Trophoblast cell (in vitro differentiated cells and primary cell): ENCODE measurements around the gene PVALEF.
A peak's percentile ranks its signal among the peaks of the same experiment; 100 is the strongest.
"Not testable (repeated sequence)": the region's sequence is repeated elsewhere in the genome, so short reads cannot be mapped to it uniquely, and the experiment has no call there.

Source experiments
- DNase-seq, 2 donors: peaks; one replicate each; pipeline ENCODE4 v3.0.0-alpha.2; 2016
- H2AFZ ChIP-seq: 2 replicates; pipeline ENCODE4 v1.6.1; 2013; ENCODE audit warnings: low read length, moderate library complexity, mild to moderate bottlenecking; ENCODE audit not compliant: insufficient read depth, poor library complexity
- H2AK5ac ChIP-seq: 2 replicates; pipeline ENCODE4 v1.6.1; 2013; ENCODE audit warnings: mild to moderate bottlenecking, low read length
- H2BK120ac ChIP-seq: 2 replicates; pipeline ENCODE4 v1.6.1; 2013; ENCODE audit warnings: low read length, mild to moderate bottlenecking, moderate library complexity; ENCODE audit not compliant: insufficient read depth, poor library complexity
- H2BK12ac ChIP-seq: 2 replicates; pipeline ENCODE4 v1.6.1; 2013; ENCODE audit warnings: mild to moderate bottlenecking, low read length, moderate library complexity
- H2BK5ac ChIP-seq: 2 replicates; pipeline ENCODE4 v1.6.1; 2013; ENCODE audit warnings: low read length, low read depth, moderate library complexity, mild to moderate bottlenecking; ENCODE audit not compliant: poor library complexity
- H3K14ac ChIP-seq: 2 replicates; pipeline ENCODE4 v1.6.1; 2013; ENCODE audit warnings: mild to moderate bottlenecking, low read length
- H3K18ac ChIP-seq: 2 replicates; pipeline ENCODE4 v1.6.1; 2013; ENCODE audit warnings: mild to moderate bottlenecking, low read length
- H3K23ac ChIP-seq: 2 replicates; pipeline ENCODE4 v1.6.1; 2013; ENCODE audit warnings: low read length
- H3K27ac ChIP-seq: 2 replicates; pipeline ENCODE4 v1.5.1; 2013; ENCODE audit warnings: low read depth, mild to moderate bottlenecking, inconsistent platforms, low read length, moderate library complexity
- H3K27me3 ChIP-seq: 2 replicates; pipeline ENCODE4 v1.6.1; 2013; ENCODE audit warnings: inconsistent platforms, mild to moderate bottlenecking, low read length, moderate library complexity; ENCODE audit not compliant: insufficient read depth
- H3K36me3 ChIP-seq, 2 experiments: 1 replicate in 1 of 2; 2 replicates in 1 of 2; pipeline ENCODE4 v1.6.1; 2013; ENCODE audit warnings: low read length in 2 of 2, mild to moderate bottlenecking in 2 of 2, moderate library complexity in 1 of 2; ENCODE audit not compliant: insufficient read depth in 2 of 2, control insufficient read depth in 1 of 2
- H3K4ac ChIP-seq: 2 replicates; pipeline ENCODE4 v1.6.1; 2013; ENCODE audit warnings: low read depth, mild to moderate bottlenecking, low read length, moderate library complexity
- H3K4me1 ChIP-seq, 2 experiments: 1 replicate in 1 of 2; 2 replicates in 1 of 2; pipeline ENCODE4 v1.6.1; 2013; ENCODE audit warnings: low read length in 2 of 2, mild to moderate bottlenecking in 2 of 2, moderate library complexity in 1 of 2; ENCODE audit not compliant: insufficient read depth in 2 of 2, control insufficient read depth in 1 of 2
- H3K4me2 ChIP-seq: 2 replicates; pipeline ENCODE4 v1.6.1; 2013; ENCODE audit warnings: inconsistent platforms, mild to moderate bottlenecking, low read length, moderate library complexity
- H3K4me3 ChIP-seq: 2 replicates; pipeline ENCODE4 v1.5.1; 2013; ENCODE audit warnings: mild to moderate bottlenecking, low read depth, low read length, inconsistent platforms
- H3K79me1 ChIP-seq: one replicate; pipeline ENCODE4 v1.6.1; 2013; ENCODE audit warnings: low read length
- H3K79me2 ChIP-seq: 2 replicates; pipeline ENCODE4 v1.6.1; 2013; ENCODE audit warnings: low read length, mild to moderate bottlenecking; ENCODE audit not compliant: control insufficient read depth, insufficient read depth, poor library complexity
- H3K9ac ChIP-seq: 2 replicates; pipeline ENCODE4 v1.6.1; 2013; ENCODE audit warnings: mild to moderate bottlenecking, low read length
- H3K9me3 ChIP-seq: 2 replicates; pipeline ENCODE4 v1.6.1; 2013; ENCODE audit warnings: low read depth, mild to moderate bottlenecking, control low read depth, inconsistent platforms, low read length; ENCODE audit not compliant: insufficient read depth
- H4K12ac ChIP-seq: 2 replicates; pipeline ENCODE4 v1.6.1; 2013; ENCODE audit warnings: low read depth, mild to moderate bottlenecking, low read length, moderate library complexity
- H4K8ac ChIP-seq: 2 replicates; pipeline ENCODE4 v1.6.1; 2013; ENCODE audit warnings: low read depth, mild to moderate bottlenecking, low read length, moderate library complexity
- H4K91ac ChIP-seq: one replicate; pipeline ENCODE4 v1.6.1; 2013; ENCODE audit warnings: low read depth, mild to moderate bottlenecking, low read length, moderate library complexity
- WGBS: extraction: QIAGEN DNeasy Blood & Tissue Kit; methylation state at CpG from one replicate; pipeline ENCODE4 v1.1.7; 2013; ENCODE audit warnings: missing lambda C conversion rate; ENCODE audit not compliant: insufficient read length, insufficient coverage; ENCODE audit errors: extremely low coverage; 5-methylcytosine and 5-hydroxymethylcytosine counted together

Gene PVALEF

GRCh38 chr17:81223762-81224130, 58.4 kb downstream of the PVALEF start:
- H2BK120ac ChIP-seq = no peak overlapping the region
- no CpG with 5 or more reads among the region's 11 CpGs for WGBS
- no peak overlapping the region for H4K8ac ChIP-seq
- H3K27ac ChIP-seq = no peak overlapping the region
- H3K14ac ChIP-seq = no peak overlapping the region
- no peak overlapping the region for H2BK5ac ChIP-seq
- no peak overlapping the region for H3K4me3 ChIP-seq
- no peak overlapping the region for H2BK12ac ChIP-seq
- H3K9me3 ChIP-seq = no peaks in the 10 kb centered on the region
- H3K4me1 ChIP-seq = peaks cover 7 to 12% of the 10 kb centered on the region in 2 experiments
- H4K91ac ChIP-seq = no peak overlapping the region
- H3K79me2 ChIP-seq = peaks cover 6% of the 10 kb centered on the region
- H3K4me2 ChIP-seq = peak overlapping the region; percentile 65
- no peaks in the 10 kb centered on the region for H3K27me3 ChIP-seq
- H2AK5ac ChIP-seq = no peak overlapping the region
- H3K18ac ChIP-seq = no peak overlapping the region
- H3K79me1 ChIP-seq = peaks cover 5% of the 10 kb centered on the region
- H3K36me3 ChIP-seq = peaks cover 4 to 11% of the 10 kb centered on the region in 2 experiments
- H3K9ac ChIP-seq = no peak overlapping the region
- H3K4ac ChIP-seq = no peak overlapping the region
- H2AFZ ChIP-seq = peak overlapping the region; percentile 68
- no peak overlapping the region for H4K12ac ChIP-seq
- no peak overlapping the region for H3K23ac ChIP-seq
- DNase-seq = peak; percentile 36 to 61

DNA sequence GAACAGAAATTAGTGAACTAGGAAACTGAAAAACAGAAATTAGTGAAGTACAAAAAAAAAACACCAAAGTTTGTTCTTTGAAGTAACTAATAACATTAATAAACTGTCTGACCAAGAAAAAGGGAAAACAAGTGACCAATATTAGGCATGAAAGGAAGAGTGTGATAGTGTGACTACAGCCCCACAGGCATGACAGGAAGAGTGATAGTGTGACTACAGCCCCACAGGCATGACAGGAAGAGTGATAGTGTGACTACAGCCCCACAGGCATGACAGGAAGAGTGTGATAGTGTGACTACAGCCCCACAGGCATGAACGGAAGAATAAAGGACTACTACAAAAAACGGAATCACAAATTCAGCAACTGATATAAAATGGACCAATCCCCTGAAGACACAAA, 62.3 kb downstream of the PVALEF start:
- no CpG with 5 or more reads among the region's 2 CpGs for WGBS
- H3K9me3 ChIP-seq, H3K23ac ChIP-seq, H2BK12ac ChIP-seq, H4K91ac ChIP-seq, H3K4me1 ChIP-seq, H4K8ac ChIP-seq, H3K4me2 ChIP-seq, H2AK5ac ChIP-seq, H3K4me3 ChIP-seq, H2AFZ ChIP-seq, H4K12ac ChIP-seq, H3K79me2 ChIP-seq, H3K27me3 ChIP-seq, H3K4ac ChIP-seq, H3K9ac ChIP-seq, H3K18ac ChIP-seq, H2BK120ac ChIP-seq, H3K14ac ChIP-seq, H3K27ac ChIP-seq, H3K79me1 ChIP-seq, H2BK5ac ChIP-seq, DNase-seq: not testable (repeated sequence)
- H3K36me3 ChIP-seq = peaks cover 25 to 28% of the 10 kb centered on the region in 2 experiments

- Histone ChIP-seq H3K4me1 (peaks cover 0 to 4% of the 10 kb centered on the region in 2 experiments), H2BK12ac (no peak overlapping the region), H3K4me2 (no peak overlapping the region), H3K9ac (no peak overlapping the region), H3K14ac (no peak overlapping the region), H4K91ac (no peak overlapping the region), H3K4ac (no peak overlapping the region), H4K12ac (no peak overlapping the region), H3K27ac (no peak overlapping the region), H3K23ac (no peak overlapping the region), H2BK5ac (no peak overlapping the region), H3K4me3 (no peak overlapping the region), H4K8ac (no peak overlapping the region), H3K79me1 (peaks cover under 1% of the 10 kb centered on the region), H3K18ac (no peak overlapping the region), H3K9me3 (peaks cover 4% of the 10 kb centered on the region), H2AK5ac (no peak overlapping the region), H3K79me2 (peaks cover under 1% of the 10 kb centered on the region), H3K27me3 (no peaks in the 10 kb centered on the region), H2BK120ac (no peak overlapping the region), H2AFZ (no peak overlapping the region), H3K36me3 (peaks cover 28 to 34% of the 10 kb centered on the region in 2 experiments)
- WGBS = no CpG with 5 or more reads among the region's 9 CpGs
- peak in 1 of 2 donors; percentile 19 for DNase-seq
These were observed 63.1 kb downstream of the PVALEF start for GRCh38 chr17:81228420-81228819.

GRCh38 chr17:81228834-81229665, 63.7 kb downstream of the PVALEF start:
- peaks cover 4% of the 10 kb centered on the region for H3K9me3 ChIP-seq
- no peak overlapping the region for H3K4ac ChIP-seq
- H2AK5ac ChIP-seq = no peak overlapping the region
- H4K91ac ChIP-seq = no peak overlapping the region
- no peak overlapping the region for H4K8ac ChIP-seq
- H4K12ac ChIP-seq = no peak overlapping the region
- H2BK5ac ChIP-seq = no peak overlapping the region
- H3K79me1 ChIP-seq = no peaks in the 10 kb centered on the region
- H3K14ac ChIP-seq = no peak overlapping the region
- no peak overlapping the region for H2BK120ac ChIP-seq
- no peak overlapping the region for H3K18ac ChIP-seq
- no peak overlapping the region for H3K4me2 ChIP-seq
- no CpG with 5 or more reads among the region's 32 CpGs for WGBS
- no peaks in the 10 kb centered on the region for H3K79me2 ChIP-seq
- H2AFZ ChIP-seq = no peak overlapping the region
- peaks cover 30 to 37% of the 10 kb centered on the region in 2 experiments for H3K36me3 ChIP-seq
- H3K4me1 ChIP-seq = peaks cover 0 to 4% of the 10 kb centered on the region in 2 experiments
- H2BK12ac ChIP-seq = no peak overlapping the region
- H3K27me3 ChIP-seq = no peaks in the 10 kb centered on the region
- H3K23ac ChIP-seq = no peak overlapping the region
- no peak overlapping the region for H3K27ac ChIP-seq
- H3K9ac ChIP-seq = no peak overlapping the region
- no peak for DNase-seq
- no peak overlapping the region for H3K4me3 ChIP-seq
